Stimulated activated CD8-positive, alpha-beta memory T cell treated with anti-CD3 and anti-CD28 coated beads, Interleukin-2, amount 100 ng/mL, for 1 hour (primary cell): ENCODE results near the gene SLC25A42.

Source experiments
- DNase-seq, 2 donors: peaks; one replicate each; pipeline ENCODE4 v3.0.0-alpha.2; 2020; ENCODE audit warnings: low read depth in 2 of 2

SLC25A42 gene

DNA sequence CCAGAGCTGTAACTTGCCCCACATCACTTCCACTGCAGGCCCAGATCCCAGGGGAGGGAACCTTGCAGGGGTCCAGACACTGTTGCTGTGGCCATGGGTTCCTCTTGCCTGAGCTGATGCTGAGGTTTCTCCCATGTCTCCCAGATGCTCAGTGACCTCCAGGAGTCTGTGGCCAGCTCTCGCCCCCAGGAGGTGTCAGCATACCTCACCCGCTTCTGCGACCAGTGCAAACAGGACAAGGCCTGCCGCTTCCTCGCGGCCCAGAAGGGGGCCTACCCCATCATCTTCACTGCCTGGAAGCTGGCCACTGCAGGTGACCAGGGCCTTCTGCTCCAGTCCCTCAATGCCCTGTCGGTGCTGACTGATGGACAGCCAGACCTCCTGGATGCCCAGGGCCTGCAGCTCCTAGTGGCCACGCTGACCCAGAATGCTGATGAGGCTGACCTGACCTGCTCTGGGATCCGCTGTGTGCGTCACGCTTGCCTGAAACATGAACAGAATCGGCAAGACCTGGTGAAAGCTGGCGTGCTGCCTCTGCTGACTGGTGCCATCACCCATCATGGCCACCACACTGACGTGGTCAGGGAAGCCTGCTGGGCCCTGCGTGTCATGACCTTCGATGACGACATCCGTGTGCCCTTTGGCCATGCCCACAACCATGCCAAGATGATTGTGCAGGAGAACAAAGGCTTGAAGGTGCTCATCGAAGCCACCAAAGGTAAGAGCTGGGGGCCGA is 12.1 kb upstream of the SLC25A42 start:
- no peak for DNase-seq

DNA sequence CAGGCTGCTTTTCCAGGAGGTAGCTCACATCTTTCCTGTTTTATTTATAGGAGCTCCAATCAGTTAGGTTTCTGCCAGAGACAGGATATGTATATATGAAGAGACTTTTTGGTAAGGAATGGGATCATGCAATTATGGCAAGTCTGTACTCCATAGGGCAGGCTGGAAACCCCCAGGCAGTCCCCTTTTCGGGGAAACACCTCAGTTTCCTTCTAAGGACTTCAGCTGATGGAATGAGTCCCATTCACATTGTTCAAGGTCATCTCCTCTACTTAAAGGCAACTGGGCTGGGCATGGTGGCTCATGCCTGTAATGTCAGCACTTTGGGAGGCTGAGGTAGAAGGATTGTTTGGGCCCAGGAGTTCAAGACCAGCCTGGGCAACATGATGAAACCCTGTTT is 10.9 kb upstream of the SLC25A42 start:
- DNase-seq, result no peak

DNA sequence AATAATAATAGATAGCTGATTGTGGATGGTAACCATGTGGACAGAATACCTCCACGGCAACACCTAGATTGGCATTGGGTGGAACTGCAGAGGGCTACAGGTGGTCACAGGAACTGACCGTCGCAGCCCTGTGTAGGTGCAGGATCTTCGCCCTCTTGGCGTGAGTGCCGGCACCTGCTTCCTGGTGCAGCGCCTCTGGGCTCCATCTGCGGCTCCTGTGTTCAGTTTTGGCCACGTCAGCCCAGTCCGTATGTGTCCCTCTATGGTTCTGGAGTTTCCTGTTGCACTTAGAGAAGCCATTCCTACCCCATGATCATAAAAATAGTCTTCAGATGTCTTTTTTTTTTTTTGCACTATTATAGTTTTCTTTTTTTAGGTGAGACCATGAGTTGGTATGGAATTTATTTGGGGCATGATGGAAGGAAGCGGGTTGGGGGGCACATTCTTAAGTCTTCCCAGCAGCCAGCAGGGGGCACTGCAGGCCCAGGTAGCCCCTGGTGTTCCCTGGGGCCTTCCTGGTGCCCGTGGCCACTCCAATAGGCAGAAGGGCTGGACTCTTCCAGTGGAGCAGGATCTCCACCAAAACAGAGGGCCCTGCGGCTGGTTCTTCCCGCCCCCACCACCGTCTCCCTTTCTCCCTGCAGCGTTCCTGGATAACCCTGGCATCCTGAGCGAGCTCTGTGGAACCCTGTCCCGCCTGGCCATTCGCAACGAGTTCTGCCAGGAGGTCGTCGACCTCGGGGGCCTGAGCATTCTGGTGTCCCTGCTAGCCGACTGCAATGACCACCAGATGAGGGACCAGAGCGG is 10.1 kb upstream of the SLC25A42 start:
- DNase-seq, result peak; percentile 29 to 56

DNA sequence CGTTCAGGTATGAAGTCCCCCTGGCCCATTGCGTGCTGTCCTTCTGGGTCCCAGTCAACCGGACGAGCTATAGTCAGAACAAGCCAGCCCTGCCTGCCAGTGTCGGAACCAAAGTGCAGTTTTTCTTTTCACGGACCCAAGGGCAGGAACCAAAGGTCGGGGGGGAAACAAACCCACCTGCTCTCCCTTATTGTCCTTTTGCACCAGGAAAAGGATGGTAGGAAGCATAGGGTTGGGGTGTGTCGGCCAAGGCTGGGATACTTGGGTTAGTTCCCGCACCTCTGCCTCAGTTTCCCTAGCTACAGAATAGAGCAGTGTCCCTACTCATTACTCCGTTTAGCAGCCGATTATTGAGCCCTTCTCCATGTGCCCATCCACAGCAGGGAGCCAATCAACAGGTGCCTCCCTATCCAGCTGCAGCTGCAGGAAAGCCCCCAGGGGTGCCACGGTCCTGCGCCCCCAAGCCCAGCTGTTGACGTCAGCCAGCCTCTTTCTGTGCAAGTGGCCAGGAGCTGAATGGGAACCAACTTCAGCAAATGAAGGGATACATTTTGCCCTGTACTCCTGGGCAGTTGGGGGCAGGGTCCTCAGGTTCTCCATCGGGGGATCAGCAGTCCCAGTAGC is 9.4 kb upstream of the SLC25A42 start:
- DNase-seq, result no peak

GRCh38 chr19:19054939-19055440 is 8.8 kb upstream of the SLC25A42 start:
- no peak for DNase-seq

DNA sequence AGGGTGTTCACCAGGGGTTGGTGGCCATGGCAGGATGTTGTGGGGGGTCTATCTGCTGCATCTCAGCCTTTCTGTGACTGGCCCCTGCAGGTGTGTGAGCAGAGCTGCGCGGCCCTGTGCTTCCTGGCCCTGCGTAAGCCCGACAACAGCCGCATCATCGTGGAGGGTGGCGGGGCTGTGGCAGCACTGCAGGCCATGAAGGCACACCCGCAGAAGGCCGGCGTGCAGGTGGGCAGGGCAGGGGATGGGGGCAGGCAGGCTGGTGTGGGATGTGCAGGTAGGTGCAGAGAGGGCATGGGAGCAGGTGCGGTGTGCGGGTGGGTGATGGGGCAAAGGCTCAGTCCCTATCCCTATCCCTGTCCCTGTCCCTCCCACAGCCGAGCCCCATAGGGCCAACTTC is 8.1 kb upstream of the SLC25A42 start:
- no peak for DNase-seq

GRCh38 chr19:19056636-19057275 is 7.0 kb upstream of the SLC25A42 start:
- no peak for DNase-seq

DNA sequence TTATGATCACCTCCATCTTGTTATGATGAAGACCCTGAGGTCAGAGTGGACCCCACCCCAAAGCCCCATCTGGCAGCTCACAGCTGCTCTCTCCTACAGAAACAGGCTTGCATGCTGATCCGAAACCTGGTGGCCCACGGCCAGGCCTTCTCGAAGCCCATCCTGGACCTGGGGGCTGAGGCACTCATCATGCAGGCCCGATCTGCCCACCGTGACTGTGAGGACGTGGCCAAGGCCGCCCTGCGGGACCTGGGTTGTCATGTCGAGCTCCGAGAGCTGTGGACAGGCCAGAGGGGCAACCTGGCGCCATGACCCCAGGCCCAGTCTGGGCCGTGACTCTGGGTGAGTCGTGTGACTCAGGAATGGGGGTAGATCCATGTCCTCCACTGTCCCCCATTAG is 6.5 kb upstream of the SLC25A42 start:
- no peak for DNase-seq

DNA sequence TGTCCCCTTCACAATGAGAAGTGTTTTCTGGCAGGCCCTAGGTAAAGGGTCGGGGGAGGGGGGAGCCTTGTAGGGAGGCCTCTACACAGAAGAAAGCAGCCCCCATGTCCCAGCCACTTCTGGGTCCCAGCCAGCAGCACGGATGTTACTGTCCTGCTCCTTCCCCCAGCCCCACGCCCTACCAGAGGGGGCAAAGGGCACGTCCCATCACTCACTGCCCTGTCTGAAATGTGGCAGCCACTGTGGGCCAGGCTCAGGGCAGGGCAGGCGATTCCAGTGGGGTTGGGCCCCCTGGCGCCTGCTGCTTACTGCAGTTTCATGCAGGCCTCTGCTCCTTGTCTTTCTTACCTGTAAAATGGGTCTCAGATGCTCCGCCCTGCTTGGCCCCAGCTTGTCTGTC is 6.1 kb upstream of the SLC25A42 start:
- DNase-seq, result no peak

DNA sequence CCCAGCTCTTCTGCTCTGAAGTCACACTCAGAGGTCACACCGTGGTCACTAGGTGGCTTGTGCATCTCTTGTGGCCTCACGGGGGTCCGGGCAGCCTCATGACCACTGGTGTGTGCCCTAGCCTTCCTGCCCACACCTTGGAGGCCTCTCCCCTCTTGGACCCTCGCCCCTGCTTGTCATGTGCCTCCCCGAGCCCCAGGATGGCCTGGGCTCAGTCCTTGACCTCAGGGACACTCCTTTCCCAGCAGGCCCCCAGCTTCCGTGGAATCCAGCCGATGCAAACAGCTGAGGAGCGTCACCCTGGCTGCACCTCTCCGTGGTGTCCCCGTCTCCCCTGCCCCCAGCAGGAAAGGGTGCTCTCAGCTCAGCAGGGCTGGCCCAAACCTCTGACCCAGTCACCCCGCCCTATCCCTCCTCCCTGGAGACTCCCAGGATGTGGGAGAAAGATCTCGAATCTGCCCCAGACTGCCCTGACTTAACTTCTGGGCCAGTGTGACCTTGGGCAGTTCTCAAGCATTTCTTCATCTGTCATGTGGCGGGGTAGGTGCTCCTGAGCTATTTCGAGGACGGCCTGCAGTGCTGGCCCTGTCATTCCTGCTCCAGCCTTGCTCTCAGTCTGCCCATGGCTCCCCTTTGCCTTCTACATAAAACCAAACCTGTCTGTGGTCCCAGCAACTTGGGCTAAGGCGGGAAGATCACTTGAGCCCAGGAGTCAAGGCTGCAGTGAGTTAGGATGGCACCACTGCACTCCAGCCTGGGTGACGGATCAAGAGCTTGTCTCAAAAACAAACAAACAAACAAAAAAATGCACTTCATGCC is 4.6 kb upstream of the SLC25A42 start:
- DNase-seq, result no peak

DNA sequence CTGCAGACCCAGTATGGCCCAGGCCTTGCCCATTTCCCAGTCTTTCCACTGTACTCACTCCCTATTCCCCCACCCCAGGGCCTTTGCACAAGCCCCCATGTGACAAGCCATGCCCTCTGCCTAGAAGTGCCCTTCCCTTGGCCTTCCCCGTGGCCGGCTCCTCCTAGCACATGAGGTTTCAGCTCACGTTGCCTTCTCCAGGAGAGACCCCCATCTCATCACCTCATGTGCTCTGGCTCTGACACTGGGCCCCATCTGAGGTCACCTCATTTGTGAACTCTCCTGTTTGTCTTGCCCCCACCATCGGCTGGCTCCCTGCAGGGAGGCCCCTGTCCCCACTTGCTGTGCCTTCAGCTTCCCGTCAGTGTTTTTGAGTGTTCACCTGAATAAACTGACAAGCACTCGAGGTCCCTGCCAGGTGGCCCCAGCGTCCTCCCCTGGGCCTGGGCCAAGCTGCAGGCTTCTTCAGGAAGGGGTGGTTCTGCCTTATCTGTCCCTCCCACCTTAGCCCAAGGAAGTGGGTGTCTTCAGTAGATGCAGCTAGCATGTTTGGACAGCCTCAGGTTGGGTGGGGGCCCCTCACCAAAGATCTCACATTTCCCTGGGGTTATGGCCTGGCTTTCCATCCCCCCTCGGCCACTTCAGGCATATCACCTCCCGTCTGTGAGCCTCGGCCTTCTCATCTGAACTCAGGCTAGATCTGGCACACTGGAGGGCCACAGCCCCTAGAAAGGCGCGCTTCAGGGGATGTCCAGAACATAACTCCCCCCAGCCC is 3.8 kb upstream of the SLC25A42 start:
- DNase-seq, result no peak

GRCh38 chr19:19061506-19061905 is 2.3 kb upstream of the SLC25A42 start:
- no peak for DNase-seq

GRCh38 chr19:19062454-19063182 is 1.2 kb upstream of the SLC25A42 start:
- no peak for DNase-seq

DNA sequence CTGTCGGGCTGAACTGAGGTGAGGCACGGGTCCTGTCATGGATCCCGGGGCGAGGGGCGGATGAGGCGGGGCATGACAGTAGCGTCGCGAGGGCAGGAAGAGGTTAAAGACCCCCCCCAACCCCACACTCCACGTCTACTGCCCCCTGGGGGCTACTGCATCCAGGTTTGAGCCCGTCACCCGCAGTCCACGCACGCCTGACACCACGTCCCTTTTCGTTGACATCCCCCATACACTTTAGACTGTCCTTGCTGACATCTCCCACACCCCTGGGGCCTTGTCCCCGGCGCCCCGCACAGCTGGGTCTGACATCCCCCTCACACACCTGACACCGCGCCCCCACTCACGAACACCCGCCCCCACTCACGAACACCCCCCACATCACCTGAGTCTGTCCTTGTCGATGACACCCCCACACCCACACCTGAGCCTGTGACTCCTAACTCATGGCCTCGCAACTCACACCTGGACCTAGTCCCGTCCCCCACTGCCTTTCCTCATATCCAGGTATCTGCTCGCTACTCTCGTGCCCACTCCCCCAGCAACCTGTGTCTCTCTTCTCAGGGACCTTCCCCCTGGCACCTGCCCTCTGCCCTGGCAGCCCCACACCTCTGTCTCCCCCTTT is 416 bp downstream of the SLC25A42 start:
- no peak for DNase-seq

GRCh38 chr19:19064811-19065745 is 1.3 kb downstream of the SLC25A42 start:
- no peak for DNase-seq

DNA sequence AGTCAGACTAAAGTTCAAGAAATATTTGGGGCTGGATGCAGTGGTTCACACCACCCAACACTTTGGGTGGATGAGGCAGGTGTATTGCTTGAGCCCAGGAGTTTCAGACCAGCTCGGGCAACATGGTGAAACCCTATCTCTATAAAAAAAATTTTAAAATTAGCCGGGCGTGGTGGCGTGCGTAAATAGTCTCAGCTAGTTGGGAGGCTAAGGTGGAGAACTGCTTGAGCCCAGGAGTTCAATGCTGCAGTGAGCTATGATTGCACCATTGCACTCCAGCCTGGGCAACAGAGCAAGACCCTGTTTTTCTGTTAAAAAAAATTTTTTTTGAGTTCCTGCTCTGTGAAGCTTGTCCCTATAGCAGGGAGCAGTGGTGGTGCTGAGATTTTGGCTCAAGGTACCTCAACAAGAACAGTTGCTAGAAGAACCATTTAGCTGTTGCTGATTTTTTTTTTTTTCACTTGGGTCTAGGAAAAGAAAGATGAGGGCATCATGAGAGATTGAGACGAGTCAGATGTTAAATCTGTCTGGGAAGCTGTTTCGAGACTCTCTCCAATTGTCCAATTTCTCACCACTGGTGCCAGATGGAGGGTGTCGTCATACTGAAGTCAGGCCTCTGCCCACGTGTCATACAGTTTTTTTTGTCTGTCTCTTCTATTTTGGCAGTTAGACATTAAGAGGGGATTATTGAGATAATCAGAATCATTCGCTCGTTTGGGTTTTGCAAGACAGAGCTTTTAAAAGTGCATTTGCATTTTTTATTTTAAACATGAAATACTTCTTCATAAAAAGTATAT is 3.7 kb downstream of the SLC25A42 start:
- DNase-seq, result no peak
